GM18511 (cell line): Measurements from ENCODE around the gene CFAP58.
A peak's percentile ranks its signal among the peaks of the same experiment; 100 is the strongest.

Source experiments
- ATAC-seq: cut with Tn5 transposase; IDR thresholded peaks from one replicate; pipeline ENCODE4 v1.9.1; 2021; ENCODE audit warnings: mild to moderate bottlenecking, moderate library complexity; ENCODE audit not compliant: unreplicated experiment

The CFAP58 gene

DNA sequence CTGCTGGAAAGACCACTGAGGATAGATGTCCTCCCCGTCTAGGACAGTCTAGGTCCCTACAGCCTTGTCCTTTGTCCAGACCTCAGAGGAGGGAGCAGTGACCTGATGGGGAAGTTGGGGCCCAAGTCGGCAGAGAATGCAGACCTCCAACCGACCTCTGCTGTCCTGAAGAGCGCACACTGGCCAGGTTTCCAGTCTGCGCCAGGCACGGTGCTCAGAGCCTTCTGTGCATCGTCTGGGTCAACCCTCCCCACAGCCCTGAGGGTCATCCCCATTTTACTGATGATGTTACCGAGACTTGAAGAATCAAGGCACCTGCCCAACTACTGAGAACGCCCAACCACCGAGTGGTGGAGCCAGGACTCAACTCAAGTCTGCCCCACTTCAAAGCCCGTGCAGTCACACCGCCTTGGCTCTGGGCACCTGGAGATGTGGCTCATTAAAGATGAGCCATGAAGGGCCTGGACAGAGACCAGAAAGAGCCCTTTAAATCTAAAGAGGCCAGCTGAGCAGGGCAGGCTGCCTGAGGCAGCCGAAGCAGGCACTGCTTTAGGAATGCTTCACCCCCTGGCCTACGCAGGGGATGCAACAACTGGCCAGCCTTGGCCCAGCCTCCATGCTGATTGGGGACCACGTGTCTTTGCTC lies 19.8 kb upstream of the CFAP58 start:
- no peak for ATAC-seq

- no peak for ATAC-seq
These were observed 19.1 kb upstream of the CFAP58 start for GRCh38 chr10:104334561-104334960.

GRCh38 chr10:104334965-104335650 lies 18.5 kb upstream of the CFAP58 start:
- ATAC-seq, result no peak

- peak; percentile 23 for ATAC-seq
These were observed 16.7 kb upstream of the CFAP58 start for GRCh38 chr10:104336821-104337467.

DNA sequence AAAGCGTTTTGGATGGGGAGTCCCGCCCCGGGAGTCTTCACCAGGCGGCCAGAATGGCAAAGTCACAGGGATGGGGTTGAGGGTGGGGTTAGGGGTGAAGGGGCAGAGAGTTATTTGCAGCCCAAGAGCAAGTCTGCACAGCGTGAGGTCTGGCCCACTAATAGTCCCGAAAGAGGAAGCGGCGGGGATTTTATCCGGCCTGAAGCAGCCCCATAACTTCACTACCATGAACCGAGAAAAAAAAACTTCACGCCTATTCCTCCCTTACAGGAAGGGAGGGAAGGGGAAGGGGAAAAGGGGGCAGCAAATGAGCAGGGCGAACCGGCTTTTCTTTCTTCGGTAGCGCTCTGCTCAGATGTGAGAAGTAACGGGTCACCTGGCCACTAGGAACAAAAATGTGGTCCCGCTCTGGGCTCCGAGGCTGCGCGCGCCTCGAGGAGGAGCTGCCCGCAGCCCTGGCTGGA lies 16.1 kb upstream of the CFAP58 start:
- ATAC-seq, result peak; percentile 55

GRCh38 chr10:104337985-104338735 lies 15.5 kb upstream of the CFAP58 start, which contains the start of gene ITPRIP:
Gene ITPRIP (minus strand): TSS chr10:104338465. CDS start chr10:104316051, 22,414 bp downstream.
- ATAC-seq, result peak; percentile 80

DNA sequence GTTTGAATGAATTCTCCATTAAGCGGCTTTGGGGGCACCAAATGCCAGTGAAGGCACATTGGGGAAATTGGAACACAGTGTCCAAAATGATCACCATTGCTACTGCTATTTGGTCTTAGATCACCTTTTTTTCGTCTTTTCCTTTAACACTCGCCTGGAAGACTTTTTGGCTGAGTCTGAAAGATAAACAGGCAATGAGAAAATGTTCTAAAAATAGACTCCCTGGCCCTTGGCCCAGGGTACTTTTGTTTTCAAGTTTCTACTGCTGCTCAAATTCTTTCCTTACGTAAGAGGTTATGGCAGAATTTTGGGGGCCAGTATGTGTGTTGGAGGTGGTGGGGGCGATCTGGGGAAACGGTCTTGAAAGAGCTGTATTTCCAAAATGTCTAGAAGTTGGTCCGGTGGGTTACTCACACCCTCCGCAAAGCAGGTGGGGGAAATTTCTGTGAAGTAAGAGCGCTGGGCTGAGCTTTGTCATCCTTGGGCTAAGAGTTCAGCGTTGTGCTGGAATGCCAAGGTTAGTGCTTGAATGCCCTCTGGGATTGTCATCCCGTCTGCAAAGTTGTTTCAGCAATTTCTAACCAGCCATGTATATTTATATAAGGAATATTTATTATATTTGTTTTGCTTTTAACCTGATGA lies 14.0 kb upstream of the CFAP58 start:
- no peak for ATAC-seq

DNA sequence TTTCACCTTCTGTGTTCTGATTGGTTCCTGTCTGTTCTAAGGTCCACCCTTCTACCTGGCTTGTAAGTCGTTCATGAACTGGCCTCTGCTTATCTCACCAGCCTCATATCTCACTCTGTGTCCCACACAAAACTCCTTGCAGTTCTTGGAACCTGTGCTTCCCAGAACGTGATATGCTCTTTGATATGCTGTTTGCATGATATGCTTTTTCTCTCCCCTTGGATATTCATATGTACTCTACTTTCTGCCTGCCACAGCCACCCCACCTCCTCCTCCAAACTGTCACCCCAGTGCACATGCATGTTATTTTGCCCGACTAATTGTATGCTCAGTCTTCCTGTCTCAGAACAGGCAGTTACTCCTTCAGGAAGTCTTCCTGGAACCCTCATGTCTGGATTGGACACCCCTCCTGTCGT lies 13.5 kb upstream of the CFAP58 start:
- ATAC-seq, result no peak

DNA sequence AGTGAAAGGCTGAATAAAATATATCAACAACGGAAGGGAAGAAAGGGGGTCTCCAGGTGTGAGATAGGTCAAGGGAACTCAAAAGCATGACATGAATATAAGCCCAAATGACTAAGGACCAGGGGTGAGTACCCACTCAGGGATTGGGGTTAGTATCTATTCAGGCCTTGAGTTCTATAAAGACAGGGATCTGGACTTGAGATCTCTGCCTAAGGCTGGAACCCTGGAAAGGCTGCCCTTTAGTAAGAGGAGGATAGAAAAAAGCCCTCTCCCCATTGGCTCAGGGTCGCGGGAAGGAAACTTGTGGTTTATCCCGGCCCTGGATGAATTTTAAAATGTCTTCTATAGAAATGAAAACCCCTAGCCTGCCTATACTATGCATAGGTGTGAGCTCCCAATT lies 13.0 kb upstream of the CFAP58 start:
- no peak for ATAC-seq

DNA sequence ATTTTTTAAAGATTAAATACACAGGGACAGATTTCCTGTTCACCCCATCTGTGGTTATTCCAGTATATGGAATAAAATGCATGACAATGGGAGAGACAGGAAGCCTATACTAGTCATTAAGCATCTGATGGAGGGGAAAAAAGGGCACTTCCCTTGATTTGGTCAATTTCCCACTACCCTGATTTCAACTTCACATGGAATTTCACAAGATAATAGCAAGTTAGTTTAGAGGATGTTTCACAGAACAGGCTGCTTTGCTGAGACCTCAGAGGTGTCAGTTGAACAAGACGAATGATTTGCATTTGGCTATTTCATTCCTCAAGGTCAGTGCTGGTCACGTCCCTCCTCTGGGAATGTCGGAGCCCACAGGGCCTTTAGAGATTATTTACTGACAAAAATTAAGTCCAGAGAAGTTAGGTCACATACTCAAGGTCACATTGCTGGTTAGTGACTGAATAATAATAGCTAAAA lies 10.7 kb upstream of the CFAP58 start:
- ATAC-seq, result no peak

- no peak for ATAC-seq
These were observed 9.4 kb upstream of the CFAP58 start for GRCh38 chr10:104344219-104344618.

- no peak for ATAC-seq
These were observed 8.1 kb upstream of the CFAP58 start for GRCh38 chr10:104345515-104345914.

- no peak for ATAC-seq
These were observed 7.7 kb upstream of the CFAP58 start for GRCh38 chr10:104345941-104346340.

DNA sequence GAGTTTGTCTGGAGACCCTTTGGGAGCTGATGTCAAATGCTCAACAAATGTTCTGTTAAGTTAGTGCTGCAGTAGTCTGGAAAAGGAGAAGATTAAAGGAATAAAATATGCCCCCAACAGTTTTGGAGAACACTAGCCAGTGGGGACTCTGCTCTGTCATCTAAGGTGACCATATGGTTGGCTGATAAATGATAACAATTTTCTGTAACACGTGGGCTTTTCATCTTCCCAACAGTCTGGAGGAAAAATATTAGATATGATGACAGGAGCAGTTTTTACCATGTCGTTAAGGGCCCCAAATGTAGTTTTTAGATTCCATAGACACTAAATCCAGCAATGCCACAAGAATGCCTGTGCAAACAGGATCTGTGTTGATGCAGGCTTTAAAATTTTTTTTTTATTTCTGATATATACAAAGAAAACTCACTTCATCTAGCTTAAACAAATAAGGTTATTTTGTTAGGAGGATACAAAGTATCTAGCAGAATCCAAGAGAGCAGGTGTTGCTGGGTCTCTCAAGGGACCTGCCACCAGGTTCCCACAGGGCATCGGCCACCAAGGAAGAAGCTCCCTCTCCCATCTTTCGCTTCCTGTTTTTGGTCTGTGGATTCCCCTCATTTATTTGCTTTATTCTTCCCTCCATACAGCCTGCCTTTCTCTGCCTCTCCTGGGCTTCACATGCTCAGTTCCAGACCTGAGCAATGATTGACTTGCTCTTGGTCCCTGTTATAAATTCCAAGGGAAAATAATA lies 6.2 kb upstream of the CFAP58 start:
- ATAC-seq, result no peak

DNA sequence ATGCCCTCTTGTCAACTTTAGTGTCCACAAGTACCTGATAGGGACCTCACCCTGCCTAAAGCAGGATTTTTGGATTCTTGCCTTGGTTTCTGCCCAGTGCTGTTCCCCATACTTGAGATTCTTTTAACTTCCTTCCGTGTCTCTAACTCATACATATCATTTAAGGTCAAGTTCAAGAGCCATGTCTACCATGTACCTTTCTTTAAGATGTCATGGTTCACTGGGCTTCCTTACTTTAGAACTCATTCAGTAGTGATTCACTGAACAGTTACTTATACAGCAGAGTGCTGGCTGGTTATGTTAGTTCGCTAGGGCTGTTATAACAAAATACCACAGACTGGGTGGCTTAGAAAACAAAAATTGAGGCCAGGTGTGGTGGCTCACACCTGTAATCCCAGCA lies 5.0 kb upstream of the CFAP58 start:
- no peak for ATAC-seq

- ATAC-seq, result peak; percentile 52
These were observed 4.0 kb upstream of the CFAP58 start for GRCh38 chr10:104349623-104350126.

GRCh38 chr10:104350127-104350635 lies 3.5 kb upstream of the CFAP58 start:
- ATAC-seq, result peak; percentile 47

GRCh38 chr10:104351061-104351702 lies 2.5 kb upstream of the CFAP58 start:
- ATAC-seq, result peak; percentile 17

DNA sequence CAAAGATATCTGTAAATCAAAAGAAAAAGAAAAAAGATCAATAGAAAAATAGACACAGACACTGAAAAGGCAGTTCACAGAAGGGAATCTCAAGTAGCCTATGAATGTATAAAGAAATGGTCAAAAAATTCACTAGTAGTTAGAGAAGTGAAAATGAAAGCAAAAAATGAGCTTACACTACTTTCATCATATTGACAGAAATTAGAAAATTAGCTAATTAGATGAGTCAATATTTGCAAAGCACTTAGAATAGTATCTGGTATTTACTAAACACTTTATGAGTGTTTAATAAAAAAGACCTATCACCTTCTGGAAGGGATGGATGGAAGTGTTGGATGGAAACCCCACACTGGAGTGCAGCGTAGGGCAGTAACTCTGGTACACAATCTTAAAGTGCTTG lies 1.7 kb upstream of the CFAP58 start:
- ATAC-seq, result peak; percentile 23
